NT2/D1 (cell line): ENCODE data around the gene TNFRSF1B.

Experiments used
- SUZ12 ChIP-seq: IDR thresholded peaks from 2 replicates; pipeline ENCODE4 v1.6.1; 2011; ENCODE audit not compliant: insufficient read length, insufficient read depth; ENCODE audit errors: extremely low read depth
- YY1 ChIP-seq: IDR thresholded peaks from 2 replicates; pipeline ENCODE4 v1.6.1; 2011; ENCODE audit not compliant: insufficient read length, insufficient read depth
- ZNF274 ChIP-seq: IDR thresholded peaks from 2 replicates; pipeline ENCODE4 v1.6.1; 2011; ENCODE audit warnings: mild to moderate bottlenecking, low read depth, low read length

- no peak for TF ChIP-seq SUZ12
- TF ChIP-seq YY1, result no peak
- TF ChIP-seq ZNF274, result no peak
Observed at GRCh38 chr1:12201352-12202189, 34.8 kb downstream of the TNFRSF1B start.
